Uterus (tissue), 4 donors: ENCODE measurements around the gene SLC26A1. TPM values are rescaled to one million over a fixed set of nuclear protein-coding genes. Genes with fewer than 3 reads are reported as not detected.

ENCODE experiments used
- DNase-seq, 2 donors: peaks; one replicate each; pipeline ENCODE4 v3.0.0-alpha.2; 2019 to 2020
- H3K27ac ChIP-seq, 2 donors: fragments of 200-600 bp; sonication (generic); 1 replicate in 1 of 2; 2 replicates in 1 of 2; pipeline ENCODE4 v1.5.1; 2016 to 2018
- H3K27me3 ChIP-seq, 2 donors: fragments of 200-600 bp; sonication (generic); one replicate each; pipeline ENCODE4 v1.5.1; 2018 to 2019; ENCODE audit warnings: control low read depth in 1 of 2
- H3K36me3 ChIP-seq, 2 donors: fragments of 200-600 bp; sonication (generic); one replicate each; pipeline ENCODE4 v1.5.1; 2019; ENCODE audit warnings: control low read depth in 1 of 2
- H3K4me1 ChIP-seq, 2 donors: fragments of 200-600 bp; sonication (generic); one replicate each; pipeline ENCODE4 v1.5.1; 2018 to 2019; ENCODE audit warnings: control low read depth in 1 of 2
- H3K4me3 ChIP-seq, 2 donors: fragments of 200-600 bp; sonication (generic); 1 replicate in 1 of 2; 2 replicates in 1 of 2; pipeline ENCODE4 v1.5.1; 2018 to 2019; ENCODE audit warnings: mild to moderate bottlenecking in 1 of 2
- H3K9me3 ChIP-seq, 2 donors: fragments of 200-600 bp; sonication (generic); one replicate each; pipeline ENCODE4 v1.5.1; 2019; ENCODE audit warnings: control low read depth in 1 of 2
- POLR2A ChIP-seq, 2 donors: fragments of 450-650 bp; IDR thresholded peaks; one replicate each; pipeline ENCODE4 v1.6.1; 2016; ENCODE audit warnings: antibody characterized with exemption in 2 of 2, mild to moderate bottlenecking in 1 of 2, moderate library complexity in 1 of 2
- intact Hi-C: fragments of 100-400 bp; cut with DNase I; formaldehyde crosslinking; loops from one replicate; pipeline ENCODE4 v1.15.1; 2023; ENCODE audit warnings: low total_unique reads
- total RNA-seq, 4 donors: library from RNA; depleted of rRNA in 3 of 4; stranded (reverse); fragments of >200 nt in 3 of 4; gene quantifications; one replicate each; pipeline versions ENCODE4 v1.1.0 to v1.2.4, GENCODE V29; 2014 to 2023
- TF ChIP-seq, protein P1 (sequence below), 4 experiments: fragments of 200-600 bp in 2 of 4; fragments of 450-650 bp in 2 of 4; sonication (generic) in 2 of 4; IDR thresholded peaks; one replicate each; pipeline ENCODE4 v1.5.1; 2016 to 2019; ENCODE audit warnings: antibody characterized with exemption in 4 of 4, mild to moderate bottlenecking in 2 of 4, moderate library complexity in 1 of 4
- donor health status: DM: yes; HTN: yes; CAD: no.

SLC26A1 gene, protein sequence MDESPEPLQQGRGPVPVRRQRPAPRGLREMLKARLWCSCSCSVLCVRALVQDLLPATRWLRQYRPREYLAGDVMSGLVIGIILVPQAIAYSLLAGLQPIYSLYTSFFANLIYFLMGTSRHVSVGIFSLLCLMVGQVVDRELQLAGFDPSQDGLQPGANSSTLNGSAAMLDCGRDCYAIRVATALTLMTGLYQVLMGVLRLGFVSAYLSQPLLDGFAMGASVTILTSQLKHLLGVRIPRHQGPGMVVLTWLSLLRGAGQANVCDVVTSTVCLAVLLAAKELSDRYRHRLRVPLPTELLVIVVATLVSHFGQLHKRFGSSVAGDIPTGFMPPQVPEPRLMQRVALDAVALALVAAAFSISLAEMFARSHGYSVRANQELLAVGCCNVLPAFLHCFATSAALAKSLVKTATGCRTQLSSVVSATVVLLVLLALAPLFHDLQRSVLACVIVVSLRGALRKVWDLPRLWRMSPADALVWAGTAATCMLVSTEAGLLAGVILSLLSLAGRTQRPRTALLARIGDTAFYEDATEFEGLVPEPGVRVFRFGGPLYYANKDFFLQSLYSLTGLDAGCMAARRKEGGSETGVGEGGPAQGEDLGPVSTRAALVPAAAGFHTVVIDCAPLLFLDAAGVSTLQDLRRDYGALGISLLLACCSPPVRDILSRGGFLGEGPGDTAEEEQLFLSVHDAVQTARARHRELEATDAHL
- under 1 TPM in 2 of 4 donors, not detected in 2; 0.07 to 0.12 TPM for total RNA-seq

DNA sequence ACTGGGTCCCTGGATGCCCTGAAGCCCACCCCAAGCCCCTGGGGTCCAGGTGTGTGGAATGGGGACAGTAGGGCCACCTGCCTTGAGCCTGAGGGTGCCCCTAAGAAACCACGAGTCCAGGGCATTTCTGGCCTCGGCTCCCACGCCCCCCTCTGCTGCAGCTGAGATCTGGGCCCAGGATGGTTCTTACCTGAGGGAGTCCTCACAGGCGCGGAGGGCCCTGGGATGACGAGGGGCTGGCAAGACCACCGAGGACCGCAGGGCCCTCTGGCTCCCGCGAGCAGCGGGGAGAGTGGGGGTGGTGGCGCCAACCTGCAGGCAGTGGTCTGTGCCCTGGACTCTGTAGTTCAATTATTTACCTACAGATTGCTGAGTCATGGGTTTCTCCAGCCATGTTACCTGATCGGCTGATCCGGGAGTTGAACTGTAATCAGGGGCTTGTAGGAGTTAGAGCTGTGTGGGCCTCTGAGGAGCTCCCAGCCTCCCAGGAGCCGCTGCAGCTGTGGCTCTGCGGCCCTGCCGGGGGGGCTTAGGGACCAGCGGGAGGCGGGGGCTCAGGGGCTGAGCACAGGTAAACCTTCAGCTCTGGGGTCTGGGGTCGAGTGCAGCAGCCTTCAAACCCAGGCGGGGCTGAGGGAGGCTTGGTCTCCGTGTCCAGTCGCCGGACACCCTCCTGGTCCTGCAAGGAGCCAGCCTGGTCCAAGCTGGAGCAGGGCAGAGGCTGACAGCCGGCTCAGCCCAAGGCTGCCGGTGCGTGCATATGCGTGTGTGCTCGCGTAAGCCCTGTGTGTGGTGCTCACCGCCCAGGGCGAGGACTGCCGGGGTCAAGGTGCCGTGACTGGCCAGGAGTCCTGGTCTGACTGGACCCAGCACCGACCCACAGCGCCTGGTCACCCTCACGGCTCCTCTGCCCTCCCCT lies at the start of gene SLC26A1:
Gene SLC26A1, minus strand, starts transcription at position 294 of the 919 bp plus-strand sequence. CDS start 1,701 bp downstream, outside the sequence.
- intact Hi-C loops = no loop called here
- H3K27ac ChIP-seq = no peak within 1 kb of the TSS
- DNase-seq = no peak
- TF ChIP-seq POLR2A (IDR thresholded peaks at IDR 0.05) = no peak
- TF ChIP-seq, protein P1, sequence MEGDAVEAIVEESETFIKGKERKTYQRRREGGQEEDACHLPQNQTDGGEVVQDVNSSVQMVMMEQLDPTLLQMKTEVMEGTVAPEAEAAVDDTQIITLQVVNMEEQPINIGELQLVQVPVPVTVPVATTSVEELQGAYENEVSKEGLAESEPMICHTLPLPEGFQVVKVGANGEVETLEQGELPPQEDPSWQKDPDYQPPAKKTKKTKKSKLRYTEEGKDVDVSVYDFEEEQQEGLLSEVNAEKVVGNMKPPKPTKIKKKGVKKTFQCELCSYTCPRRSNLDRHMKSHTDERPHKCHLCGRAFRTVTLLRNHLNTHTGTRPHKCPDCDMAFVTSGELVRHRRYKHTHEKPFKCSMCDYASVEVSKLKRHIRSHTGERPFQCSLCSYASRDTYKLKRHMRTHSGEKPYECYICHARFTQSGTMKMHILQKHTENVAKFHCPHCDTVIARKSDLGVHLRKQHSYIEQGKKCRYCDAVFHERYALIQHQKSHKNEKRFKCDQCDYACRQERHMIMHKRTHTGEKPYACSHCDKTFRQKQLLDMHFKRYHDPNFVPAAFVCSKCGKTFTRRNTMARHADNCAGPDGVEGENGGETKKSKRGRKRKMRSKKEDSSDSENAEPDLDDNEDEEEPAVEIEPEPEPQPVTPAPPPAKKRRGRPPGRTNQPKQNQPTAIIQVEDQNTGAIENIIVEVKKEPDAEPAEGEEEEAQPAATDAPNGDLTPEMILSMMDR (IDR thresholded peaks at IDR 0.05) = no peak
- H3K27me3 ChIP-seq = peaks cover 0 to 9% of the 10 kb centered on the region in 2 donors
- H3K36me3 ChIP-seq = no peaks in the 10 kb centered on the region
- no peaks in the 10 kb centered on the region for H3K9me3 ChIP-seq
- H3K4me3 ChIP-seq = no peak within 1 kb of the TSS
- peaks cover 0 to 15% of the 10 kb centered on the region in 2 donors for H3K4me1 ChIP-seq

DNA sequence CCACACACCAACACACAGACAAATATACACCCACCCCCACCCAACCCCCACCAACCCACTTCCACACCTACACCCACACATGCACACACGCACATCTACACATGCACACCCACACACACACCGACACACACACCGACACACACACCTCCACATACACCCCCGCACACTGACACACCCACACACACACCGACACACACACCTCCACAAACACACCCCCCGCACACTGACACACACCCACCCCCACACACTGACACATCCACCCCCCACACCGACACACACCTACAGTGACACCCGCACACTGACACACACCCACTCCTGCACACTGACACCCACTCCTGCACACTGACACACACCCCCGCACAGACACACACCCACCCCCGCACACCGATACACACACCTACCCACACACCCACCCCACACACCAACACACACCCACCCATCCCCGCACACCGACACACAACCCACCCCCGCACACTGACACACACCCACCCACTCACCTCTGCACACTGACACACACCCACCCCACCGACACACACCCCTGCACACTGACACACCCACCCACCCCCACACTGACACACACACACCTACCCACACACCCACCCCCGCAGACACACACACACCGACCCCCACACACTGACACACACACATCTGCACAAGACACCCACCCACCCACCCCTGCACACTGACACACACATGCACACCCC lies 49.3 kb upstream of the SLC26A1 start:
- TF ChIP-seq, protein P1 (IDR thresholded peaks at IDR 0.05) = no peak
- no peak for TF ChIP-seq POLR2A (IDR thresholded peaks at IDR 0.05)
- Histone ChIP-seq H3K4me1 (peaks cover 4 to 9% of the 10 kb centered on the region in 2 donors), H3K4me3 (no peak overlapping the region), H3K36me3 (no peaks in the 10 kb centered on the region), H3K27ac (no peak overlapping the region), H3K27me3 (no peaks in the 10 kb centered on the region), H3K9me3 (no peaks in the 10 kb centered on the region)
- DNase-seq = no peak
- intact Hi-C loops = no loop called here

DNA sequence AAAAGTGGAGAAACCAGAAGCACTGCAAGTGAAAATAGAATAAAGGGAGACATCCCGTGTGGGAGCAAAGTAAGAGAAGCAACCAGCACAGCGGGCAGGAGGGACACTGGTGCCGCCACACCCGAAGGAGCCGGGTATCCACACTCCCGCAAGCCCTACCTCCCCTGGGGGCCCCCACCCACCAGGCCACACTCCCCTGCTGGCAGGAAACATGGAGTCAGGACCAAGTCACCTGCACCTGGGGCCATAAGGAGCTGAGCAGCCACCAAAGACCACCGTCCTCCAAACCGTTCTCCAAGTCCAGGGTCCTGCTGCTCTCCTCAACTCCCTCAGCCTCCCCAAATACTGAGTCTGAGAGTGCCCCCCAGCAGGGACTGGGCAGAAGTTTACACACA lies 48.7 kb upstream of the SLC26A1 start:
- DNase-seq = no peak

DNA sequence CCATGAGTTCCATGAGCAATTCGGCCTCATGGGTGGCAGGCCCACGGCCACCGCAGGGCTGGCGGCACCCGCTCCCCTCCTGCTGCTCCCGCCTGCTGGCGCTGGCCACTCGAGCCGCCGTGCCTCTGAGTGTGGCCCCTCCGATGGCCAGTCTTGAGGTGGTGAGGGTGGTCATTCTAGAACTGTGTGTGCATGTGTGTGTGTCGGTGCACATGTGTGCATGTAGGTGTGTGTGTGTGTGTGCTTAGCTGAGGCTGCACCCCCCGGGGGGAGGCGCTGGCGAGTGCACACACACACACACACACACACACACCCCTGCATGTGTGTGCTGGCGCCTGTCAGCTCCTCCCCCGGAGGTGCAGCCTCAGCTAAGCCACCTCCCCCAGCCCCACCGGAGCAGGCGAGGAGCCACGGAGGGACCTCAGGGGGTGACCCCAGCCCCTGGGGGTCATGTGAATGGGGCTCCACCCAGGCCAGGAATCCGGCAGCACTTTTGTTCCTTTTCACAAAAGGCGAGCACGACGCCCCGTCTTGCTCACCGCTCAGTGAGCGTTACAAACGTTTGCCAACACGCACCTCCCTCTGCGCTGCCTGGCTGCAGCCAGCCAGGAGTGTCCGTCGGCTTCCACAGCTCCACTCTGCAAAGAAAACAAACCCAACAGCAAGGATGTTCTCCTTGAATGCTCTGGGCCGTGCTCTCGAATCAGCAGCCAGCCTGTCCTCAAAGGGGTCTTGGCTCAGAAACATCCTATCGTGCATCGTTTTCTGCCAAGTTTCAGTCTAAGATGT lies 48.1 kb upstream of the SLC26A1 start:
- DNase-seq = no peak
- Histone ChIP-seq H3K4me1 (peaks cover 4 to 9% of the 10 kb centered on the region in 2 donors), H3K27me3 (no peaks in the 10 kb centered on the region), H3K36me3 (no peaks in the 10 kb centered on the region), H3K4me3 (no peak overlapping the region), H3K9me3 (no peaks in the 10 kb centered on the region), H3K27ac (peak overlapping the region in 1 of 2 donors; percentile 24)
- TF ChIP-seq POLR2A (IDR thresholded peaks at IDR 0.05) = no peak
- TF ChIP-seq, protein P1 (IDR thresholded peaks at IDR 0.05) = no peak
- intact Hi-C loops = no loop called here

More for the DNA sequence above, 48.7 kb upstream of the SLC26A1 start:
- Histone ChIP-seq H3K4me1 (peaks cover 4 to 9% of the 10 kb centered on the region in 2 donors), H3K4me3 (no peak overlapping the region), H3K27ac (peak overlapping the region in 1 of 2 donors; percentile 24), H3K27me3 (no peaks in the 10 kb centered on the region), H3K36me3 (no peaks in the 10 kb centered on the region), H3K9me3 (no peaks in the 10 kb centered on the region)
- intact Hi-C loops = no loop called here
- TF ChIP-seq POLR2A (IDR thresholded peaks at IDR 0.05) = no peak
- TF ChIP-seq, protein P1 (IDR thresholded peaks at IDR 0.05) = no peak
